Fibroblast of villous mesenchyme (primary cell): Measurements from ENCODE around the gene MYO10. TPM values are rescaled to one million over a fixed set of nuclear protein-coding genes. Genes with fewer than 3 reads are reported as not detected.
A peak's percentile ranks its signal among the peaks of the same experiment; 100 is the strongest.

Source experiments
- DNase-seq: peaks from one replicate; pipeline ENCODE4 v3.0.0-alpha.2; 2010; ENCODE audit warnings: low read depth
- H3K4me3 ChIP-seq: 2 replicates; pipeline ENCODE4 v1.5.1; 2011; ENCODE audit warnings: low read depth, mild to moderate bottlenecking, low read length
- CTCF ChIP-seq: IDR thresholded peaks from 2 replicates; pipeline ENCODE4 v1.5.1; 2012; ENCODE audit warnings: low read depth, mild to moderate bottlenecking, low read length; ENCODE audit not compliant: insufficient read depth
- total RNA-seq: library from RNA; depleted of rRNA; stranded (reverse); fragments of >200 nt; gene quantifications from 2 replicates; pipeline ENCODE4 v1.2.3, GENCODE V29; 2012

The MYO10 gene
- total RNA-seq, 1 donor: 36.7 TPM

- no peak overlapping the region for H3K4me3 ChIP-seq
- no peak for DNase-seq
- no peak for TF ChIP-seq CTCF
Measured at GRCh38 chr5:16794269-16794913, 141.7 kb downstream of the MYO10 start.

- DNase-seq: no peak
- H3K4me3 ChIP-seq: no peak overlapping the region
- no peak for TF ChIP-seq CTCF
Measured at GRCh38 chr5:16792598-16793275, 143.4 kb downstream of the MYO10 start.

DNA sequence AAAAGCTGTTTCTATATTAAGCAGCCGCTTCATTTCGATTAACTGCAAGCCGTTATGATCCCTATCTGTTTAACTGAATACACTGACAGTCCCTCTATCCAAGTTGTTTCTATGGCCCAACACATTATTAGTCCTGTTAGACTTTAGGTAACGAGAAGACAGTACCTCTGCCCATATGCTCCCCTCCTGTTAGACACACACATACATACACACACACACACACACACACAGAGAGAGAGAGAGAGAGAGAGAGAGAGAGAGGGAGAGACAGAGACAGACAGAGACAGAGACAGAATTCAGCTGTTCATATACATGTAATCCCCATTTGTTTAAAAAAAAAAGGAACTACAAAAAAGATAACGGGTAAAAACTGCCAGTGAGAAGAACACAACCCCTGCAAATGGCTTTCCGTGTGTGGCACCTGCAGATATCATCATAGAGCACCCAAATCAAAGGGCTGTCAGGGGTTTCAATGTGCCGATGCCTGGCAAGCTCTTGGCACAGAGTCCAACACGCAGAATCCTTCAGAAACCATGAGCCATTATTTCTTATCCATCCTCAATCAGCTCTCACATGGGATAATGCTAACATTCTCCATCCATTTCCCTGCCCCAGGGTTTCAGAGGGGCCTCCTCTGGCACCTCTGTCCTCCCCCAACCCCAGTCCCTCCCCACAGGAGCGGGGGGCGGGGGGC, 144.0 kb downstream of the MYO10 start:
- TF ChIP-seq CTCF: no peak
- H3K4me3 ChIP-seq: no peak overlapping the region
- no peak for DNase-seq

DNA sequence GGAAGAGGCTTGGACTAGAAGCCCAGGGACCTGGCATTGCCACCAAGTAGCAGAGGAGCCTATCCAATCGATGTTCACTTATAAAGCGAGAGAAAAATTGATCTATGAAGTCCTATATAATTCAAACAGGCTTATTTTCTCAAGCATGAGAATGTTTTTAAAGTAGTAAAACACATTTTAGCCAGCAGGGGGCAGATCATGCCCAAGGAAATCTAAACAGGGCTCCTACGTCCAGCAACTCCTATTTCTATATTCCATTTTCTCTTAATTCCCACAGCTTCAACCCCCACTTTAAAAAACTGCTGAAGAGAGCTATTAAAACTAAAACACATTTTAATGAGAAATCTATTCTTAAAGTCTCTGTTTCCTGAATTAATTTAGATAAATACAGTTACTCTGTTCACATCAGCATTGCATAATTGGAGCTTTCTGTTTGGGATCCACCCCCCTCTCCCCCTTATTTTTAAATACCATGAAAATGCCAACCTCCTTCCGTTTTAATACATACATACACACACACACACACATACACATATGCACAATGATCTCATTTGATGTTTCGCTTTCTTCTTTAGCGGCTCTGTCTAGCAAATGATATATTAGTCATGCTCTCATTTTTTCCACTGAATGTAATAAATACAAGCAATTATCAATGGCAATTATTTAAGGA, 144.9 kb downstream of the MYO10 start:
- no peak overlapping the region for H3K4me3 ChIP-seq
- TF ChIP-seq CTCF: peak; percentile 62
- peak; percentile 82 for DNase-seq

- H3K4me3 ChIP-seq: no peak overlapping the region
- TF ChIP-seq CTCF: no peak
- no peak for DNase-seq
Measured at GRCh38 chr5:16788957-16789356, 147.1 kb downstream of the MYO10 start.

- TF ChIP-seq CTCF: no peak
- no peak for DNase-seq
- H3K4me3 ChIP-seq: no peak overlapping the region
Measured at GRCh38 chr5:16787278-16787677, 148.8 kb downstream of the MYO10 start.
